Head of caudate nucleus (tissue), 42 donors: Measurements from ENCODE around the gene CYP46A1.

Experiments
- DNase-seq, 42 donors: peaks; one replicate each; pipeline versions ENCODE4 v3.0.0 to v3.0.0-alpha.2; 2020 to 2021; ENCODE audit warnings: mixed read lengths in 7 of 42
- intact Hi-C: fragments of 100-400 bp; cut with DNase I; formaldehyde crosslinking; loops from one replicate; pipeline ENCODE4 v1.15.0; 2022

Gene CYP46A1

GRCh38 chr14:99682809-99683618 is 1.1 kb upstream of the CYP46A1 start:
- DNase-seq, result peak; percentile 75 to 93 (median 86)
- intact Hi-C loops, result loop anchor here (5.0 kb wide), 1 partner anchor 204 kb away; no protein-coding TSS in a partner anchor

GRCh38 chr14:99684410-99684934 is 374 bp downstream of the CYP46A1 start:
- intact Hi-C loops, result loop anchor here (5.0 kb wide), 1 partner anchor 203 kb away; no protein-coding TSS in a partner anchor
- peak in 2 of 42 donors; percentile 24 to 34 for DNase-seq

- peak in 3 of 42 donors; percentile 10 to 41 (median 33) for DNase-seq
- intact Hi-C loops, result no loop called here
Measured at GRCh38 chr14:99685151-99685591, 1.1 kb downstream of the CYP46A1 start.

GRCh38 chr14:99685596-99685995 is 1.5 kb downstream of the CYP46A1 start:
- intact Hi-C loops, result no loop called here
- peak in 3 of 42 donors; percentile 11 to 42 (median 29) for DNase-seq

- peak in 7 of 42 donors; percentile 29 to 68 (median 50) for DNase-seq
- intact Hi-C loops, result no loop called here
Measured at GRCh38 chr14:99686557-99687283, 2.6 kb downstream of the CYP46A1 start.

GRCh38 chr14:99687284-99688209 is 3.4 kb downstream of the CYP46A1 start:
- peak in 4 of 42 donors; percentile 25 to 48 (median 32) for DNase-seq
- intact Hi-C loops, result no loop called here

GRCh38 chr14:99688210-99688581 is 4.1 kb downstream of the CYP46A1 start:
- intact Hi-C loops, result no loop called here
- peak in 14 of 42 donors; percentile 34 to 75 (median 50) for DNase-seq

GRCh38 chr14:99688629-99689028 is 4.5 kb downstream of the CYP46A1 start:
- intact Hi-C loops, result no loop called here
- DNase-seq, result peak in 3 of 42 donors; percentile 23 to 42 (median 38)

- DNase-seq, result peak in 2 of 42 donors; percentile 25 to 37
- intact Hi-C loops, result no loop called here
Measured at GRCh38 chr14:99689266-99690236, 5.5 kb downstream of the CYP46A1 start.

GRCh38 chr14:99690636-99691035 is 6.5 kb downstream of the CYP46A1 start:
- intact Hi-C loops, result no loop called here
- DNase-seq, result peak in 1 of 42 donors; percentile 17

- intact Hi-C loops, result no loop called here
- DNase-seq, result peak in 2 of 42 donors; percentile 12 to 20
Measured at GRCh38 chr14:99691111-99691885, 7.2 kb downstream of the CYP46A1 start.

GRCh38 chr14:99693918-99694317 is 9.8 kb downstream of the CYP46A1 start:
- DNase-seq, result no peak
- intact Hi-C loops, result no loop called here

- intact Hi-C loops, result no loop called here
- DNase-seq, result no peak
Measured at GRCh38 chr14:99696929-99697328, 12.8 kb downstream of the CYP46A1 start.

- no peak for DNase-seq
- intact Hi-C loops, result no loop called here
Measured at GRCh38 chr14:99698236-99698635, 14.1 kb downstream of the CYP46A1 start.

- intact Hi-C loops, result no loop called here
- DNase-seq, result peak in 1 of 42 donors; percentile 7
Measured at GRCh38 chr14:99698642-99699041, 14.5 kb downstream of the CYP46A1 start.

GRCh38 chr14:99699085-99699760 is 15.1 kb downstream of the CYP46A1 start:
- intact Hi-C loops, result no loop called here
- peak in 1 of 42 donors; percentile 17 for DNase-seq
